HG03064 (cell line): ENCODE data around the gene CEP19.

Experiments
- ATAC-seq: cut with Tn5 transposase; IDR thresholded peaks from one replicate; pipeline ENCODE4 v1.9.1; 2021; ENCODE audit warnings: low read depth; ENCODE audit not compliant: unreplicated experiment

Gene CEP19

DNA sequence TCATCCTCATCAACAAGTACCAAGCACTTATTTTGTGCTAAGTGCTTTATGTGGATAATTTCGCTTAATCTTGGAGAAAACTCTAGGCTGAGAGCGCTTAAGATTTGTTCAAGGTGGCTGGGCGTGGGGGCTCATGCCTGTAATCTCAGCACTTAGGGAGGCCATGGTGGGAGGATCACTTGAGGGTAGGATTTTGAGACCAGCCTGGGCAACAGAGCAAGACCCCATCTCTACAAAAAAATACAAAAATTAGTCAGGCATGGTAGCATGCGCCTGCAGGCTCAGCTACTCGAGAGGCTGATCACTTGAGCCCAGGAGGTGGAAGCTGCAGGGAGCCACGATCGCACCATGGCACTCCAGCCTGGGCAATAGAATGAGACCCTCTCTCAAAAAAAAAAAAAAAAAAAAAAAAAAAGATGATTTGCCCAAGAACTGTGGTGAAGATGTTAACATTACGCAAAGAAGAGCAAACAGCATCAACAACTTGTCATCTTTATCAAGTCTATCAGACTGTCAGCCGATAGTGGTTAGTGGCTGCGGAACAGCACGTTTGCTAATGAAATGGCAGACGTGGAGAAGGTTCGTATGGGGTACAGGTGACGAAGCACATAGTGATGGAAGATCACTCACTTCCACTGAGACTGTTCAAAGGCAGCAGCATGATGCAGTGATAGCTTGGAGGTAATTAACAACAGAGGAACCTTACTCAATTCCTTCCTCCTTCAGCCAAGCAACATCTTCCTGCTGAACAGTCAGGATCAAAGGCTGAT lies 44.8 kb downstream of the CEP19 start:
- no peak for ATAC-seq

DNA sequence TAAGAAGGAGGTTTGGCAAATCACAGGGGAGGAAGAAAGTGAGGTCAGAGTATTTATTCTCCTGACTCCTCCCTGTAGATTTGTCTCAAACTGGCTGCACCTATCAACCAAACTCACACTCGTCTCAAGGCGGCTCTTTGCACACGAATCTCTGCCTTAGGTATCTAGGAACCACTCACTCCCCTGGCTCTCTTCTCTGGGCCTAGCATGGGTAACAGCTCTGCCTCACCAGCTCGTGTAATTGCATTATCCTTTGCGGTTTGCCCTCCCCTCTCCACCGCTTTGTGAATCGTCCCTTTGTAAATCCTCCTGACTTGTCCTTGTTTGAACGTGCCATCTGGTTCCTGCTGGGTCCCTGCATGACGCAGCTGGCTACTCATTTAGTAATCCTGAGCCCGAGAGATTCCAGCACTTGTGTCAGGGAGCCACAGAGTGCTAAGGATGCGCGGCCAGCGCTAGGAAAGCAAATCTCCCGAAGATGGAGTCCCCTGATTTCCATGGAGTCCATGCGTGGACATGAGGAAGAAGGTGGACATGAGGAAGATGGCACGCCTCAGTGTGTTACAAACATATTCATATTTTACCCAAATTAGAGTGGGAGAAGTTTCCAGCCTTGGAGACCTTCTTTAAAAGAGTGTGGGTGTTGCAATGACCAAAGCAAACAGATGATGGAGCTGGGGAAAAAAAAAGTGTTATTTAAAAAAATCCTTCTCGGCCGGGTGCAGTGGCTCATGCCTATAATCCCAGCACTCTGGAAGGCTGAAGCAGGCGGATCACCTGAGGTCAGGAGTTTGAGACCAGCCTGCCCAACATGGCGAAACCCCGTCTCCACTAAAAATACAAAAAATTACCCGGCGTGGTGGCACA lies 45.8 kb downstream of the CEP19 start:
- no peak for ATAC-seq

DNA sequence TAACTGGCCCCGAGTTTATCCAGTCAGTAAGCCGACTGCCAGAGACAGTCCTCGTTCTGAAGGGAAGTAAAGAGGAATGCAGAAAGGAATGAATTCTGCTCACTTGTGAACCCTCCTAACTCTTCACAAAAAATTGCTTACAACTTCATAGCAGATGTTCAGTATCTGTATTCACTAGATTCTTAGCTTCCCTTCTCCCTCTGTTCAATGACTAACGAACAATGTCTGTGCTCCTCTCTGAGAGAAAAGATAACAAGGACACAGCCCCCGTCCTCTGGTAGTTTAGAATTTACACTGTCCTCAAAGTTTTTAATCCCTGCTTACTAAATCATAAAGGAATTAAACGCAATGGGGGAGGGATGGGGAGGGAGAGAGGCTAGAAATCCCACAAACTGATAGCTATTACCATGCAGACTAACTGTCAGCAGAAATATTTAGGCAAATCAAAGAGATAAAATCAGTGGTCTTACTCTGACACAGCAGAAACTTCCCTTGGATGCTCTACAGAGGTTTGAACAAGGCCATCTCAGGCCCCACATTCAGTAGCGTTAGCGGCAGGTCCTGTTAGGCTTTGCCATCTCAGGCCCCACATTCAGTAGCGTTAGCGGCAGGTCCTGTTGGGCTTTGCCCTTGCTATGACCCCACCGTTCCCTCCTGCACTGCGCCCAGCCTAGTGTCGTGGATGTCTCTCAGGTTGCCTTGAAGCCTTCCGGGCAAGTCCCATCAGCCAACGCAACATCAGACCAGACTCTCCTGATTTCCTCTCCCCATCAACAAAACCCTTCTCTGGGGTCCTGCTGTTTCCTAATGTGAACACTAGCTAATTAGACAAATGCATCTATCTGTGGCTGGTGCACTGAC lies 49.1 kb downstream of the CEP19 start:
- ATAC-seq = no peak

- no peak for ATAC-seq
These were observed 50.0 kb downstream of the CEP19 start for GRCh38 chr3:196662033-196662432.

DNA sequence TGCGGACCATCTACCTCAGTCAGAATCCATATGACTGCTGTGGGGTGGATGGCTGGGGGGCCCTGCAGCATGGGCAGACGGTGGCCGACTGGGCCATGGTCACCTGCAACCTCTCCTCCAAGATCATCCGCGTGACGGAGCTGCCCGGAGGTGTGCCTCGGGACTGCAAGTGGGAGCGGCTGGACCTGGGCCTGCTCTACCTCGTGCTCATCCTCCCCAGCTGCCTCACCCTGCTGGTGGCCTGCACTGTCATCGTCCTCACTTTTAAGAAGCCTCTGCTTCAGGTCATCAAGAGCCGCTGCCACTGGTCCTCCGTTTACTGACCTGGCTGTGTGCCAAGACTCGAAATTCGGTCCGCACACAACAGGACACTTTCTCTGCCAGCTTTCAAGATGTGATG lies 50.6 kb downstream of the CEP19 start:
- no peak for ATAC-seq

- no peak for ATAC-seq
These were observed 51.5 kb downstream of the CEP19 start for GRCh38 chr3:196660381-196661166.

- ATAC-seq = no peak
These were observed 52.1 kb downstream of the CEP19 start for GRCh38 chr3:196659901-196660351.
